Measurements from ENCODE around the gene DYRK1A.

Gene DYRK1A

DNA sequence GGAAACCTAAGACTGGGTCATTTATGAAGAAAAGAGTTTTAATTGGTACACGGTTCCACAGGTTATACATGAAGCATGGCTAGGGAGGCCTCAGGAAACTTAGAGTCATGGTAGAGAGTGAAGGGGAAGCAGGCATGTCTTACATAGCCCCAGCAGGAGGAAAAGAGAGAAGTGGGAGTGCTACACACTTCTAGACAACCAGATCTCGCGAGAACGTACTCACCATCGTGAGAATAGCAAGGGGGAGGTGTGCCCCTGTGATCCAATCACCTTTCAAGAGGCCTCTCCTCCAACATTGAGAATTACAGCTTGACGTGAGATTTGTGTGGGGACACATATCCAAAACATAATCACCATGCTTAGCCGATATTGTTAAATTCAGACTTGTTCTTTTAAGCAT is 62.8 kb downstream of the DYRK1A start:
- no peak overlapping the region for H3K4me3 ChIP-seq (ENCODE audit: insufficient read depth, low read length, poor library complexity, severe bottlenecking)
- peaks cover 94% of the 10 kb centered on the region for H3K79me2 ChIP-seq (ENCODE audit: insufficient read depth, low read length)
- H3K27ac ChIP-seq (ENCODE audit: low read depth, low read length) = no peak overlapping the region
- H3K9ac ChIP-seq (ENCODE audit: low read length) = no peak overlapping the region
- peaks cover 39% of the 10 kb centered on the region; the same call in 1 of the 2 replicates for H3K36me3 ChIP-seq (ENCODE audit: low read length)
- H3F3A ChIP-seq (ENCODE audit: insufficient read depth) = peaks cover under 1% of the 10 kb centered on the region; the same call in 1 of the 2 replicates
- no peak for TF ChIP-seq EZH2phosphoT487 (conservative IDR thresholded peaks at IDR 0.05; ENCODE audit: low read length)
- TF ChIP-seq, protein P1, sequence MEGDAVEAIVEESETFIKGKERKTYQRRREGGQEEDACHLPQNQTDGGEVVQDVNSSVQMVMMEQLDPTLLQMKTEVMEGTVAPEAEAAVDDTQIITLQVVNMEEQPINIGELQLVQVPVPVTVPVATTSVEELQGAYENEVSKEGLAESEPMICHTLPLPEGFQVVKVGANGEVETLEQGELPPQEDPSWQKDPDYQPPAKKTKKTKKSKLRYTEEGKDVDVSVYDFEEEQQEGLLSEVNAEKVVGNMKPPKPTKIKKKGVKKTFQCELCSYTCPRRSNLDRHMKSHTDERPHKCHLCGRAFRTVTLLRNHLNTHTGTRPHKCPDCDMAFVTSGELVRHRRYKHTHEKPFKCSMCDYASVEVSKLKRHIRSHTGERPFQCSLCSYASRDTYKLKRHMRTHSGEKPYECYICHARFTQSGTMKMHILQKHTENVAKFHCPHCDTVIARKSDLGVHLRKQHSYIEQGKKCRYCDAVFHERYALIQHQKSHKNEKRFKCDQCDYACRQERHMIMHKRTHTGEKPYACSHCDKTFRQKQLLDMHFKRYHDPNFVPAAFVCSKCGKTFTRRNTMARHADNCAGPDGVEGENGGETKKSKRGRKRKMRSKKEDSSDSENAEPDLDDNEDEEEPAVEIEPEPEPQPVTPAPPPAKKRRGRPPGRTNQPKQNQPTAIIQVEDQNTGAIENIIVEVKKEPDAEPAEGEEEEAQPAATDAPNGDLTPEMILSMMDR (IDR thresholded peaks at IDR 0.05; ENCODE audit: insufficient read depth, low read length, poor library complexity, severe bottlenecking) = no peak
- H3K27me3 ChIP-seq (ENCODE audit: low read length) = no peaks in the 10 kb centered on the region
- peaks cover 22% of the 10 kb centered on the region for H4K20me1 ChIP-seq (ENCODE audit: low read depth, low read length)
- H3K9me3 ChIP-seq (ENCODE audit: insufficient read depth, low read length) = no peaks in the 10 kb centered on the region
- no peak overlapping the region for H3K4me2 ChIP-seq (ENCODE audit: low read depth, low read length, poor library complexity, severe bottlenecking)
- H3K9me2 ChIP-seq (replicated peaks; ENCODE audit: insufficient read depth, low read length) = no peaks in the 10 kb centered on the region
- no peak overlapping the region for H2AFZ ChIP-seq (ENCODE audit: low read depth, low read length, severe bottlenecking)

DNA sequence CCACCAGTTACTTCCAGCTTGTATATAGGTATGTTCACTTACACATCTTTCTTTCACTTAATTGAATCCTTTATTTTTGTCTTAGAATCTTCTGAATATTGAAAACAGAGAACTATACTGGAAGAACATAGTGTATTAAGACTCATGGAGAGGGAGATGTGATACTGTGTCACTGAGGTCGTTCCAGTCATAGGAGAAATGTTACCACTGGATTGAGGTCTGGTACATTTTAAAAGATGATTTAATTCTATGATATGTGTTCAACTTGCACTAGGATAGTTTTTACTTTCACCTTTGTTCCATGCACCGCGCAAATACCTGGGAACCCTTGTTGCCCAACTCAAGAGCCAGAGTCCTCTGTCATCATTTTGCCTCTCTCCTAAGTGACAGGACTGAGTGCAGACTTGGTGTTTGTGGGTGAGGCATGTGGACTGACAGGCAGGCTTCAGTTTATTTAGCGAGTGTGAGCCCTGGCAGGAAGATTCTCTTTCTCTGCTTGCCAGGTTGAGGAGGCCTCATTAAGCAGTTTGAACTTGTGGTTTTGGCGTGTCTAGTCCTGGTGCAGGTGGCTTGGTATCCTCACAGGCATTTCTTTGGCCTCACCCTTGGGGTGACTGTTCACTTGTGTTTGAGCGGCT is 63.7 kb downstream of the DYRK1A start:
- Histone ChIP-seq H3K27me3 (ENCODE audit: low read length) (no peaks in the 10 kb centered on the region), H3K9me3 (ENCODE audit: insufficient read depth, low read length) (no peaks in the 10 kb centered on the region), H3K9me2 (replicated peaks; ENCODE audit: insufficient read depth, low read length) (no peaks in the 10 kb centered on the region), H3K79me2 (ENCODE audit: insufficient read depth, low read length) (peaks cover 94% of the 10 kb centered on the region), H3K27ac (ENCODE audit: low read depth, low read length) (no peak overlapping the region), H4K20me1 (ENCODE audit: low read depth, low read length) (peaks cover 31% of the 10 kb centered on the region), H3F3A (ENCODE audit: insufficient read depth) (peaks cover 6% of the 10 kb centered on the region; the same call in 1 of the 2 replicates), H3K36me3 (ENCODE audit: low read length) (peaks cover 34% of the 10 kb centered on the region; the same call in 1 of the 2 replicates), H3K4me2 (ENCODE audit: low read depth, low read length, poor library complexity, severe bottlenecking) (no peak overlapping the region), H3K4me3 (ENCODE audit: insufficient read depth, low read length, poor library complexity, severe bottlenecking) (no peak overlapping the region), H3K9ac (ENCODE audit: low read length) (no peak overlapping the region), H2AFZ (ENCODE audit: low read depth, low read length, severe bottlenecking) (no peak overlapping the region)
- TF ChIP-seq, protein P1 (IDR thresholded peaks at IDR 0.05; ENCODE audit: insufficient read depth, low read length, poor library complexity, severe bottlenecking) = no peak
- TF ChIP-seq EZH2phosphoT487 (conservative IDR thresholded peaks at IDR 0.05; ENCODE audit: low read length) = no peak

DNA sequence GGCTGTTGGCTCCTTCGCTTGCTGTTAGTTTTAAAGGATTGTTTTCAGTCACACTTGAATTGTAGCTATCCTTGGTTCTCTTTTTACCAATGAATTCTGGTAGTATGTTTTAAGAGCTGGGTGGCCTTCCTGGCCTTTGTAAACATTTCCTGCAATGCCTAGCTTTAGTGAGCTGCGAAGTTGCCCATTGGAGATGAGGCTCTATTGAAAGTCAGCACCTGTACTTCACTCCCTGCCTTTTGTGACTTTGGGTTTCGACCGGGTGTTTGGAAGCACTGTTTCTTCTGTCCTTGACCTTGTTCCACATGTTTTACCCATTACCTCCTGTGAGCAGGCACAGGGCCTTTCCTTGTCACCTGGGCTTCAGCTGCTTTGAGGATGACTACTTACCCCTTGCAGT is 64.7 kb downstream of the DYRK1A start:
- no peaks in the 10 kb centered on the region for H3K9me2 ChIP-seq (replicated peaks; ENCODE audit: insufficient read depth, low read length)
- H3K9ac ChIP-seq (ENCODE audit: low read length) = no peak overlapping the region
- no peaks in the 10 kb centered on the region for H3K9me3 ChIP-seq (ENCODE audit: insufficient read depth, low read length)
- peaks cover 24% of the 10 kb centered on the region; the same call in 1 of the 2 replicates for H3K36me3 ChIP-seq (ENCODE audit: low read length)
- H3K27ac ChIP-seq (ENCODE audit: low read depth, low read length) = no peak overlapping the region
- peaks cover 40% of the 10 kb centered on the region for H4K20me1 ChIP-seq (ENCODE audit: low read depth, low read length)
- no peak overlapping the region for H3K4me3 ChIP-seq (ENCODE audit: insufficient read depth, low read length, poor library complexity, severe bottlenecking)
- H3K27me3 ChIP-seq (ENCODE audit: low read length) = no peaks in the 10 kb centered on the region
- TF ChIP-seq, protein P1 (IDR thresholded peaks at IDR 0.05; ENCODE audit: insufficient read depth, low read length, poor library complexity, severe bottlenecking) = no peak
- no peak for TF ChIP-seq EZH2phosphoT487 (conservative IDR thresholded peaks at IDR 0.05; ENCODE audit: low read length)
- H3F3A ChIP-seq (ENCODE audit: insufficient read depth) = peaks cover 6% of the 10 kb centered on the region; the same call in 1 of the 2 replicates
- no peak overlapping the region for H2AFZ ChIP-seq (ENCODE audit: low read depth, low read length, severe bottlenecking)
- H3K4me2 ChIP-seq (ENCODE audit: low read depth, low read length, poor library complexity, severe bottlenecking) = no peak overlapping the region
- peaks cover 94% of the 10 kb centered on the region for H3K79me2 ChIP-seq (ENCODE audit: insufficient read depth, low read length)
